GM20000 (cell line): Measurements from ENCODE around the gene ALDH5A1.
A peak's percentile ranks its signal among the peaks of the same experiment; 100 is the strongest.

Experiments
- DNase-seq: peaks from one replicate; pipeline ENCODE4 v3.0.0; 2012; ENCODE audit warnings: low spot score
- CTCF ChIP-seq: IDR thresholded peaks from 2 replicates; pipeline ENCODE4 v1.5.1; 2012; ENCODE audit warnings: mild to moderate bottlenecking, control low read depth; ENCODE audit errors: extremely low read depth, missing control alignments

Gene ALDH5A1

GRCh38 chr6:24524805-24525204, 30.0 kb downstream of the ALDH5A1 start:
- TF ChIP-seq CTCF = peak; percentile 69
- peak; percentile 45 for DNase-seq

- no peak for DNase-seq
- TF ChIP-seq CTCF = no peak
Measured at GRCh38 chr6:24529985-24530384, 35.2 kb downstream of the ALDH5A1 start.

- DNase-seq = no peak
- TF ChIP-seq CTCF = no peak
Measured at GRCh38 chr6:24534329-24534728, 39.6 kb downstream of the ALDH5A1 start.

- no peak for TF ChIP-seq CTCF
- no peak for DNase-seq
Measured at GRCh38 chr6:24535210-24535609, 40.4 kb downstream of the ALDH5A1 start.

GRCh38 chr6:24536466-24536865, 41.7 kb downstream of the ALDH5A1 start:
- no peak for DNase-seq
- no peak for TF ChIP-seq CTCF

- DNase-seq = no peak
- no peak for TF ChIP-seq CTCF
Measured at GRCh38 chr6:24537082-24537699, 42.4 kb downstream of the ALDH5A1 start.

GRCh38 chr6:24537771-24538385, 43.1 kb downstream of the ALDH5A1 start:
- TF ChIP-seq CTCF = no peak
- DNase-seq = no peak
